HG02970 (cell line): ENCODE results near the gene ZNF207.
A peak's percentile ranks its signal among the peaks of the same experiment; 100 is the strongest.
"Not testable (repeated sequence)": the region's sequence is repeated elsewhere in the genome, so short reads cannot be mapped to it uniquely, and the experiment has no call there.

Experiments used
- ATAC-seq: cut with Tn5 transposase; IDR thresholded peaks from one replicate; pipeline ENCODE4 v1.9.1; 2021; ENCODE audit warnings: mild to moderate bottlenecking, moderate library complexity, moderate number of reproducible peaks; ENCODE audit not compliant: unreplicated experiment, low FRiP score

Gene ZNF207

DNA sequence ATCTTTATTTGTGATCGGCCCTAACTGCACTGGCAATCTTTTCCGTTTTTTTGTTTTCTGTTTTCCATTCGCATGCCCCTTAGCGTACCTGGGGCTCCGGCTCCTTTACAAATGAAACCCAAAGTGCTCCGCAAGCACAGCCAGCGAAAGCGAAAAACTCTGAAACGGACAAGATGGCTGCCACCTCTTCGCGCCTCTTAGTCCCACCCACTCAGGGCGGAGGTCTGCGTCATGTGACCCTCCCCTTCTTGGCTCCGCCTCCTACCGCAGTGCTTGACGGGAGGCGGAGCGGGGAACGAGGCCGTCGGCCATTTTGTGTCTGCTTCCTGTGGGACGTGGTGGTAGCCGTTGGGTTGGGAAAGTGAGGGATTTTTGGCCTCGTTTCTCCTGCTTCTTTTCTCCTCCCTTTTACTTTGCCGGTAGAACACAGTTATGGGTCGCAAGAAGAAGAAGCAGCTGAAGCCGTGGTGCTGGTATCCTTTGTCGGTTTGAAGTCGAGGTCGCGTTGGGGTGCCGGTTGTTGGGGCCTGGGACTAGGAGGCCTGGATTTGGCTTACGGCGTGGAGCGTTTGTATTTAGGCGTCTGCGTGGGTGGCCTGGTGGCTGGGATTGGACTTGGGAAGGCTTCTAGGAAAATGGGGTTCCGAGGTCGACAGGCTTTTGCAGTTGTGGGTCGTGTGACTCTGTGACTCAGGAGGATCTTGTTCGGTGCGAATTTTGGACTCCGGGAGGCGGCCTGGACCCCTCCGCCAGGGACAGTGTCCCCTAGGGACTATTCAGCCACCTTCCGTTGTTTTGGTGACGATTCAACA is at the start of gene ZNF207:
TSS of gene ZNF207 (plus strand) at position 304 of the 812 bp plus-strand sequence. CDS start at position 433, 129 bp downstream.
- ATAC-seq, result peak; percentile 96

DNA sequence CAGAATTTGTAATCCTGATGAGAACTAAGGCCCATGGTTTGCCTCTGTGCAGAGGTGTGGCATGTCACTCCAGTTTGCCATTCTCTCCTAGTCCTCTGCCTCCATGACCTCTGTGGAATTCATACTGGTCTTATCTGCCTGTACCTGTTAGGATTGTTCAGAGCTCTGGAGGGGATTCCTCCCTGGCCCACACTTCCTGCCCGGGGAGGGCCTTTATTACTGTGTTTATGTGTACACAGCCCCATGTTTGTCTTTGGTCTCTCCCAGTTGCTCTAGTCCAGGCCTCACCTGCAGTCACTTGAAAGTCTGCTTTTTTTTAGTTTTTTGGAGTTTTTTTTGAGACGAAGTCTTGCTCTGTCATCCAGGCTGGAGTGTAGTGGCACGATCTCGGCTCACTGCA is 47.9 kb upstream of the ZNF207 start:
- ATAC-seq, result no peak

DNA sequence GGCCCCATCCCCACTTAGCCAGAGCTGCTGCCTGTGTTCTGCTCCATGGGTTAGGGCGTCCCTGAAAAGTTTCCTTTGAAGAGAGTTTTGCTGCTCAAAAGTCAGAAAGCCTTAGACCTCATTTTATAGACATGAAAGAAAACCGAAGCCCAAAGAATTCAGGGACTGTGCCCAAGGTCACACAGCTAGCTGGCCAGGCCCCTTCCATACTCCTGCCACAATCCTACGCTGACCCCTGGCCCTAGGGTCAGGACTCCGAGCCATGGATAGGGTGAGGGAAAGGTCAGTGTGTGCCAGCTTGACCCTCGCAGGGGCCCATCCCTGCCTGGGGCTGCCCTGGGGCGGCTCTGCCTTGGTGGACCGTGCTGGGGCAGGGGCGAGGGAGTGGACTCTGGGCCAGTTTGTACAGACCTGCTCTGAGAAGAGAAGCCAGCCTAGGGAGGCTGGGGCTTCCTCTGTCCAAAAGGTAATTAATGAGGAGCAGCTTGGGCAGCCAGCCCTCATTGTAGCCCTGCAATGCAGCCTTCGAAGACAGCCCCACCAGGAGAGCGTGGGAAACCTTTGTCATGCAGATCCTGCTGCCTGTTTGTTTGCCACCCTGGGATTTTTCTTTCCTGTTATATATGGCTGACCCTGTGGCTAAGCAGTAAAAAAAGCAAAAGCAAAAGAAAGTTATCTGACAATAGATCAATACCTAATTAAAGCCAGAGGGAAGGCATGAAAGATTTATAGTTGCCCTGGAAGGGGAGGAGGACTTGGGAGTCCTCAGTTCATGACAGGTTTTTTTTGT is 46.9 kb upstream of the ZNF207 start:
- ATAC-seq, result no peak

DNA sequence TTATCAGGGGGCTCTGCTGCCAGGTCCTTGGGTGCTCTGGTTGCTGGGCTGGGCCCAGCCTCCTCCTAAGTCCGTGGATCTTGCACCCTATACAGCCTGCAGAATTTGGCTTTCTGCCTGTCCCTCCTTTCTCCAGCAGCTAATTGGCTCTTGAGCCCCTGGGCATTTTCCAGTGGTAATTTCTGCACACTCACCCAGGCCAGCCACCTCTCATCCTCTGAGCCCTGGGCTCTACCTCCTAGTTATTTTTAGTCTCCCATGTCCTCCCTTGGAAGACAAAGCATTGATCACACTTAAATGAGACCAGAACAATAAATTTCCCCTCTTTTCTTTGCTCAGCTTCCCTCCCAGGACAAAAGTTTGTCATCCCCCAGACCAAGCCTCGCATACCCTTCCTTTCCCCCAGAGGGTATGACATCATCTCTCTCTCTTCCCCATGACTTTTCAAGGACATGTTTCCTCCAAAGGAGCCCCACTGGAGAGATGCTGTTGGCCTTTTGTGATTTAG is 46.1 kb upstream of the ZNF207 start:
- no peak for ATAC-seq

DNA sequence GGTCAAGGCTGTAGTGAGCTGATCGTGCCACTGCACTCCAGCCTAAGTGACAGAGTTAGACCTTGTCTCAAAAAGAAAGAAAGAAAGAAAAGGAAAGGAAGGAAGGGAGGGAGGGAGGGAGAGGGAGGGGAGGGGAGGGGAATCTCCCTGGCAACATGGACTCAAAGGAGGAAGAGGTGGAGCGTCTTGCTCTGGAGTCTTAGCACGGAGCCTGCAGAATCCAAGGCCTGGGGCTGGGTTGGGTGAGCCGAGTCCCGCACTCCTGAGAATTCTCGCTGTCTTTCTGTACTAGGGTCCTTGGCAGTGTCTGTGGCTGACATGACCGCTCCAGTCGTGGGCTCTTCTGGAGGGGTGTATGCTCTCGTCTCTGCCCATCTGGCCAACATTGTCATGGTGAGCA is 44.9 kb upstream of the ZNF207 start:
- no peak for ATAC-seq

DNA sequence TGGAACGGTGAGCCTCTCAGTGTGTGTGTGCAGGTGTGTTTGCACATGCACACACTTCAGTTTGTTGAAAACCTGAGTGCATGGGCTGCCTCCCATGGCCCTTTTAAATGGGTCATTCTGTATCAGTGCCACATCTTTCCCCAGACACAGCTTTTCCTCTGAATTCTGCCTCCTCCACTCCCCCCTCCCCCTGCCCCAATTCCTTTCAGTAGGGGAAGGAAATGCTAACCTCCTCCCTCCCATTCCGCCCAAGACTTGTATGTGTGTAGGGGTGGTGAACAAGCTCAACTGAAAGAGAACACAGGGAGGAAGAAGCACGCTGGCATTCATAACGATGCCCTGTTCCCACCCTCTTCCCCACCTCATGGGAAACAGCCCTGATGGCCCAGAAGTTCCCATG is 42.3 kb upstream of the ZNF207 start:
- ATAC-seq, result no peak

DNA sequence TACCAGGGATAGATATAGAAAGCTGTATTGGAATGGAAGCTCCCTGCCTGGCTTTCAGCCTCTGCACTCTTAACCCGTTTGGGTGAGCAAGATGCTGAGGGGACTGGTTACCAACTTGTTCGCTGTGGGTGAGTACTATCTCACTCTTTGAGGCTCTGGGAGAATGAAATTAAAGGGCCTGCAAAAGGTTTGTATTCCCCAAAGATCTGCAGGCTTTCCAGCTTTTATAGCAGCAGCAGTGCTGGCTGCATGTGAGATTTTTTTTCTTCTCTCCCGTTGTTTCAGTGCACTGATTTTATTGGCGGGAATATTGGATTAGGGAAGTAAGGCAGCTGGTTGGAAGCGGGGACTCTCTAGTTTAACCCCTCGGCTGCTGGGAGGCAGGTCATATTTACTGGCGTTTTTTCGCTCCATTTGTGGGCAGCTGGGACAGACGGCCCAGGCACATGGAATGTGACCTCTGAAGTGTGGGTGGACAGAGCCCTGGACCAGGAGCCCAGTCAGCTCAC is 38.9 kb upstream of the ZNF207 start:
- no peak for ATAC-seq

DNA sequence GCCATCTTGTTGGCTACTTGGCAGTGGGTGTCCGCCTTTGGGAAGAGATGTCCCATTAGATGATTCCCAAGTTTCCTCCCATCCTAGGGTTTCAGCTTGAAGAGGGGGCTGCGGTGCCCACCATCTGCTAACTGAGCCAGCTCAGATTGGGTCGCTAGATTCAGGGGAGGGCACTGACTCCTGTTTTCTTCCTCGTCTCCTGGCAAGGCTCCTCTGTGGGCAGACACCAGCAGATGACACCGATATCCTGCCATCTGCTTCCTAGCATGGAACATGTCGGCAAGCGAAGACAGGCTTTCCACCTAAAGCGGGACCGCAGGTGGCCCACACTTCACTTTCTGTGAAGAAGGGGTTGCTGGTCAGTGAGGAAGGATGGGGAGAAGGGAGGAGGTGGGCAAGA is 35.3 kb upstream of the ZNF207 start:
- ATAC-seq, result no peak

DNA sequence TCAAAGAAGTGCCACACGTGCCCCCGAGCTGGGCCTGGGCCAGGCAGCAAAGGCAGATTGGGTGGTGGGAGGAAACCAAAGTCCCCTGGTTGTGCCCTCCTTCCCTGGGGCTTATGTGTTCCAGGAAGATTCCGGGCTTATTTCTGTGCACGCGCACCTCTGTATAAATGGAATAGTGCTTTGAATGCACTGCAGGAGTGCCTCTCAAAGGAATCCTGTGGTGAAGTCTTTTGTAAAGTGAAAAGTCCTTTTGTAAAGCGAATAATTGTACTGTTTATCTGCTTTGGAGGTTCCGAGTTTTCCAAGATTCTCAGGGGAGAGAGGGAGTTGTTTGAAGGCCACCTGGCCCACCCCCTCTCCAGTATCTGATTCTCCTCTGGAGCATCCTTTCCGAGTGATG is 34.8 kb upstream of the ZNF207 start:
- ATAC-seq, result no peak

DNA sequence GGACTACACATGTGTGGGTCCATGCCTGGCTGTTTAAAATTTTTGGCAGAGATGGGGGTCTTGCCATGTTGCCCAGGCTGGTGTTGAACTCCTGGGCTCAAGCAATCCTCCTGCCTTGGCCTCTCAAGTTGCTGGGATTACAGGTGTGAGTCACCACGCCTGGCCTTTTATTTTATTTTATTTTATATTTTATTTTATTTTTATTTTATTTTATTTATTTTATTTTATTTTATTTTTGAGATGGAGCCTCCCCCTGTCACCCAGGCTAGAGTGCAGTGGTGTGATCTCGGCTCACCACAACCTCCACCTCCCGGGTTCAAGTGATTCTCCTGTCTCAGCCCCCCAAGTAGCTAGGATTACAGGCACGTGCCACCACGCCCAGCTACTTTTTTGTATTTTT is 33.3 kb upstream of the ZNF207 start:
- not testable (repeated sequence) for ATAC-seq

DNA sequence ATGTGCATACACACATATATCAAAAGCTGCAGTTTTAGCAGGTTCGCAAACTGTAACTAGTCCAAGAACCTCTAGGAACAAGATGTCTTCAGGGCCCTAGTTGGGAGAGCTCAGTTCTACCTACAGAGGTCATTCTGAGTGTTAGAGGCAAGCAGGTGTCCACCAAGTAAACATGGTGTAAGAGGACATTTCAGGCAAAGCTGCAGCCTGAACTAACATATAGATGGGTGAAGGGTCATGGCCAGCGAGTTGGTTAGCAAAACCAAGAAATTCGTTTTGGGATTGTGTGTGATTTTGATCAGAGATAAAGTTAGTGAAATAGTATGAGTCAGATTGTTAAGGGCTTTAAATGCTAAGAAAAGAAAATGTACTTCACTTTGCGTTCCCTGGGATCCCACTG is 32.6 kb upstream of the ZNF207 start:
- ATAC-seq, result no peak

DNA sequence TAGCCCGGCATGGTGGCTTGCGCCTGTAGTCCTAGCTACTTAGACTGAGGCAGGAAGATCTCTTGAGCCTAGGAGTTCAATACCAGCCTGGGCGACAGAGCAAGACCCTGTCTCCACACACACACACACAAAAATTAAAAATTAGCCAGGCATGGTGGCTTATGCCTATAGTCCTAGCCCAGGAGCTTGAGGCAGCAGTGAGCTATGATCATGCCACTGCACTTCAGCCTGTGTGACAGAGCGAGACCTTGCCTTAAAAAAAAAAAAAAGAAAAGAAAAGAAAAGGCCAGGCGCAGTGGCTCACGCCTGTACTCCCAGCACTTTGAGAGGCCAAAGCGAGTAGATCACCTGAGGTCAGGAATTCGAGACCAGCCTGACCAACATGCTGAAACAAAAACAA is 31.9 kb upstream of the ZNF207 start:
- no peak for ATAC-seq

DNA sequence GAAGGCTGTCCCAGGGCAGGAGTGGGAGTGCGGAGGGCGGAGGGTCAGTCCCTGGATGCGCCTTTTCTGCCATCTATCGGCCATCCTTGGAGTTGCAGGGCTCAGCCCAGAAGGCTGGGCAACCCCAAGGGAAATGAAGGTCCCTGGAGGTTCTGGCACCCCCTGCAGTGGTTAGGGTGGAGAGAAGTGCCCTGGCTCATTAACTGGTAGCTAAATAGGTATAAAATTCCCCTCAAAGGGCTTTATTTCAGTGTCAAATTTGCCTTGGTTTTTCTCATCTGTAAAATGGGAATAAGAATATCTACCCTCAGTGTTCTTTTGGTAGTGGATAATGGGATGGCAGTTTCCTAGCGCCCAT is 30.4 kb upstream of the ZNF207 start:
- peak; percentile 79 for ATAC-seq

DNA sequence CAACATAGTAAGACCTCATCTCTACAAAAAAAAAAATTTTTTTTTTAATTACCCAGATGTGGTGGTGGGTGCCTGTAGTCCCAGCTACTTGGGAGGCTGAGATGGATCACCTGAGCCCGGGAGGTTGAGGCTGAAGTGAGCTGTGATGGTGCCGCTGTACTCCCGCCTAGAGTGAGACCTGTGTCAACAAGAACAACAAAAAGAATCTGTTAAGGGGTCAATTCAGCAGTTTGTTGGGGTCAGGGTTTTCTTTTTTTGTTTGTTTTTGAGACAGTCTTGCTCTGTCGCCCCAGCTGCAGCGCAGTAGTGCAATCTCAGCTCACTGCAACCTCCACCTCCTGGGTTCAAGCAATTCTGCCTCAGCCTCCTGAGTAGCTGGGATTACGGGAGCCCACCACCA is 29.9 kb upstream of the ZNF207 start:
- not testable (repeated sequence) for ATAC-seq

DNA sequence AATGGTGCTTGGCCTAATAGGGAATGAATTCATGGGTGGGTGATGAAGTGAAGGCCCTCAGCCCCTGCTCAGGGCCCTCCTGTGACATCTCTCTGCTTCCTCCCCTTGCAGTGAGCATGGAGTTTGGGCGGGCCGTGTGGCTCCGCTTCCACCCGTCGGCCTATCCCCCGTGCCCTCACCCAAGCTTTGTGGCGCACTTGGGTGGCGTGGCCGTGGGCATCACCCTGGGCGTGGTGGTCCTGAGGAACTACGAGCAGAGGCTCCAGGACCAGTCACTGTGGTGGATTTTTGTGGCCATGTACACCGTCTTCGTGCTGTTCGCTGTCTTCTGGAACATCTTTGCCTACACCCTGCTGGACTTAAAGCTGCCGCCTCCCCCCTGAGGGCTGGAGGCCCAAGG is 29.1 kb upstream of the ZNF207 start:
- no peak for ATAC-seq

DNA sequence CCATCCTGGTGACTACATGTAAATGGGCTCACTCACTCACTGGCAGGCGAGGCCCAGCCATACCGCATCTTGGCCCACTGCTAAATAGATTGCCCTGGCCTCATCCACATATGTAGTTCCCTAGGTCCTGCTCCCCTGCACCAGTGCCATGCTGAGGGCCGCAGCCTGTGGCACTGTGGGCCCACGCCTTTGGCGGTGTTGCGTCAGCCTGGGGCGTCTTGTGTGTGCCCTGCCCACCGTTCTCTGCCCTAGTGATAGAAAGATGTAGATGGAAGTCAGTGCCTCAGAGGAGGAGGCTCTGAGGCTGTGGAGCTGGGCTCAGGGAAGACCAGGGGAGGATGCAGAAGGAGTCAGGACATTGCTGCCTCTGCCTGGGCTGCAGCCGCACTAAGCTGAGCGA is 26.9 kb upstream of the ZNF207 start:
- no peak for ATAC-seq

DNA sequence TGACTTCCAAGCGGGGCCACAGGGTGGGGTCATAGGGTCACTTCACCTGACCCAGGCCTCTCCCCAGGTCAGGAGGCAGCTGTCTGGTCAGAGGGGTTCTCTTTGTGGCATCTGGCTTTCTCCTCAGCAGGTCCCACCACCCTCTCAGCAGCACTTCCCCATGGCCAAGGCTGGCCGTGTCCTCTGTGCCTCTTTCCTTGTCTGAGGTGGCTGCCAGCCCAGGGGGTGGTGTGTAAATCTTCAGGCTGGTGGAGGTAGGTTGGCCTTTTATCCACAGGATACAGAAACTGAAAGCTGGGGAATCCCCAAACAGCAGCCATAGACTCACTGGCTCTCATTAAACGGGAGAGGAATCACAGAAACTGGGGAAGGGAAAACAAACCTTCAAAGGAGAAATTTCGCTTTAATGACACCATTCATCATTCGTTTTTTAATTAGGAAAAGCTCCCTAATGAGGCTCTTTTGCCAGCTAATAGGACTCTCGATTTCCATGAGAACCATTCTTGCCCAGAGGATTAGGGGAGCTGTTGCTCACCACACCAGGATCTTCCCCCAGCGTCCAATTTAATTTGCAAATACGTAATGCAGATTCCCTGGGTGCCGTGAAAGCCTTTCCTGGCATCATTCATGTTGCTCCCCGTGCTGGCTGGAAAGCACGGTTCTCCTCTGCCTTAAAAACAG is 26.0 kb upstream of the ZNF207 start:
- ATAC-seq, result no peak

DNA sequence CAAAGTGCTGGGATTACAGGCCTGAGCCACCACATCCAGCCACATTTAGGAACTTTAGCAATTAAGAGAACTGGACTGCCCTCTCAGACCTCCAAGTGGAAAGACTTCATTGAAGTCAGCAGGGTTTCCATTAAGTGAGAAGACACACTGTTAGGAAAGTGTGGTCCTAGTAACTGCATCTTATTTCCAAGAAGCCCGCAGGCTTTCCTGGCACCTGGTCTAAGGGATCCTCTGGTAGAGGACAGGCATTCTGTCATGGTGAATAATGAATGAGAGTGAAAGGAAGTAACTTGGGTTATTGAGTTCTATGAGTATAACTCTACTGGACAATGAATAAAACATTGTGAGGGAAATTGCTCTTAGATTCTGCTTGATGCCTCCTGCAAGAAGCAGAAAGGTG is 22.0 kb upstream of the ZNF207 start:
- ATAC-seq, result no peak

DNA sequence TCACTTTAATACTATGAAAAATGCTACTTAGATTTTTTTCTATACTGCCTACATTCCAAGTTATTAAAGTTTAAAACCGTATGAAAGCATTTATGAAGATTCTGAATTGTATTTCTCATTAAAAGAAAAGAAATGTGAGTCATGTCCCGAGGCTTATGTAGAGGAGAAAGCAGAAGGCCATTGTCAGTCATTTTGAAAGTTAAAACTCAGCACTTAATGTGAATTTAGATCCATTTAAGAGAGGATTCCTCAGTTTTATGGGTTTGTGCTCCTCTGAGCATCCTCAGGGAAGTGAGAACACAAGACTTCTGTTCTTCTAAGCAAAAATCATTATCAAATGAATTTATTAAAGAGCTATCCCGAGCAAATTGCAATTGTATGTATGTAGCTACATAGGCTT is 19.8 kb upstream of the ZNF207 start:
- ATAC-seq, result no peak

DNA sequence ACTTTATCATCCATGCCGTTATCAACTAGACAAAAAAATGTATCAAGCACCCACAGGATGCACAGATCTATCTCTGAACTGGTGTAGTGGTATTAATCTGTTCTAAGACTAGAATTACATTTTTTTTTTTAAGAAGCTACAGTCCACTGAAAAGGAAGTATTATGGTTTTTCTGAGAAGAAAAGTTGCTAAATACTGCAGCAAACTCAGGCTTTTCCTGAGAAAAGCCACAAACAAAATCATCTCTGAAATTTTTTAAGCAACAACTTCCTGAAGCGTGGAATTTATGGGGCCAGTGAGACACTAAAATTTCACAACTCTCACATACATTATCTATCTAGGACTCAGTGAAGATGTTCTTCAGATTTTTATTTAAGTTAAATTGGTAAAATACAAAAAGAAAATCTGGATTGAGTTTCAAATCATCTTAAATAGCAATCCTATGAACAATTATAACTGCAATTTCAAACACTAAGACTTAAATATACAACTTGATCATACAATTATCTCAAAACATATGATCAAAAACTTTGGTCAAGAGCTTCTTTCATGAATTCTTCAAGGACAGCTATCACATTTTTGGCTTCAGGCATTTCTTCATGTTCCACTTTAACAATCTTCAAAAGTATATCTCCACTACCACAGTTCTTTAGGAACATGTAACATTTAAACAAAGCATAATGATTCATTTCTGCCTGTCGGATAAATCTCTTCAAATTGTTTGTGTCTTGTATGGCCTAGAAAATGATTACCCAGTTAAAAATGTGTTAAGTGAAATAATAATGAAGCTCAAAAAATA is 18.5 kb upstream of the ZNF207 start:
- ATAC-seq, result no peak
